Fibroblast of peridontal ligament (primary cell): ENCODE measurements around the gene RAB11A.

Experiments used
- DNase-seq: peaks from one replicate; pipeline ENCODE4 v3.0.0-alpha.2; 2010; ENCODE audit errors: extremely low read depth

The RAB11A gene

GRCh38 chr15:65939901-65940617 lies 70.8 kb downstream of the RAB11A start:
- DNase-seq, result peak; percentile 92

DNA sequence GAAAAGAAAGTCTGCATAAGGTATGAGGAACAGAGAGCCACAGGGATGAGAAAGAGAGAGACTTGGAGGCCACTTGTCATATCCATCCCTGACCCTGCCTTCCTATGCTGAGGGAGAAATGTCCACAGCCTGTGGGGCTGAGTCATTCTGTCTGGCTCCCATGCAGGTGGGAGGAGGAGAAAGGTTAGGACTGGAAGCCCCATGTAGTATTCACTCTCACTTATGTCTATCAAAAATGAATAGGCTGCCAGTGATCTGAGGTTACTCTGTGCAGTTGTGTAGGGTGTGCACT lies 71.3 kb downstream of the RAB11A start:
- no peak for DNase-seq
